ENCODE measurements around the gene SEC22C. TPM values are rescaled to one million over a fixed set of nuclear protein-coding genes. Genes with fewer than 3 reads are reported as not detected.

The SEC22C gene
- total RNA-seq, 1 donor from 2014 or later, result 82.0 TPM

GRCh38 chr3:42539871-42540714 lies 41.7 kb downstream of the SEC22C start:
- peak in 1 of 2 donors; percentile 37 for DNase-seq (ENCODE audit: low read depth in 2 of 2)

GRCh38 chr3:42537350-42537749 lies 44.4 kb downstream of the SEC22C start:
- DNase-seq (ENCODE audit: low read depth in 2 of 2), result no peak

- peak in 1 of 2 donors; percentile 36 for DNase-seq (ENCODE audit: low read depth in 2 of 2)
Observed at GRCh38 chr3:42535981-42536784, 45.6 kb downstream of the SEC22C start.

GRCh38 chr3:42533161-42533897 lies 48.4 kb downstream of the SEC22C start:
- DNase-seq (ENCODE audit: low read depth in 2 of 2), result no peak

GRCh38 chr3:42532229-42532628 lies 49.5 kb downstream of the SEC22C start:
- DNase-seq (ENCODE audit: low read depth in 2 of 2), result no peak

- no peak for DNase-seq (ENCODE audit: low read depth in 2 of 2)
Observed at GRCh38 chr3:42531470-42531869, 50.3 kb downstream of the SEC22C start.

- no peak for DNase-seq (ENCODE audit: low read depth in 2 of 2)
Observed at GRCh38 chr3:42530073-42530472, 51.7 kb downstream of the SEC22C start.

- DNase-seq (ENCODE audit: low read depth in 2 of 2), result no peak
Observed at GRCh38 chr3:42529468-42529867, 52.3 kb downstream of the SEC22C start.

GRCh38 chr3:42527368-42527917 lies 54.3 kb downstream of the SEC22C start:
- DNase-seq (ENCODE audit: low read depth in 2 of 2), result no peak

- no peak for DNase-seq (ENCODE audit: low read depth in 2 of 2)
Observed at GRCh38 chr3:42526616-42527367, 55.0 kb downstream of the SEC22C start.

GRCh38 chr3:42525736-42526345 lies 55.9 kb downstream of the SEC22C start:
- DNase-seq (ENCODE audit: low read depth in 2 of 2), result no peak

GRCh38 chr3:42525212-42525611 lies 56.6 kb downstream of the SEC22C start:
- no peak for DNase-seq (ENCODE audit: low read depth in 2 of 2)

GRCh38 chr3:42524751-42525150 lies 57.0 kb downstream of the SEC22C start:
- no peak for DNase-seq (ENCODE audit: low read depth in 2 of 2)

GRCh38 chr3:42520906-42521305 lies 60.9 kb downstream of the SEC22C start:
- DNase-seq (ENCODE audit: low read depth in 2 of 2), result no peak

GRCh38 chr3:42520336-42520735 lies 61.4 kb downstream of the SEC22C start:
- peak in 1 of 2 donors; percentile 40 for DNase-seq (ENCODE audit: low read depth in 2 of 2)

- no peak for DNase-seq (ENCODE audit: low read depth in 2 of 2)
Observed at GRCh38 chr3:42519568-42519962, 62.2 kb downstream of the SEC22C start.

- no peak for DNase-seq (ENCODE audit: low read depth in 2 of 2)
Observed at GRCh38 chr3:42518800-42519567, 62.8 kb downstream of the SEC22C start.

GRCh38 chr3:42517117-42517516 lies 64.7 kb downstream of the SEC22C start:
- no peak for DNase-seq (ENCODE audit: low read depth in 2 of 2)

GRCh38 chr3:42516443-42516842 lies 65.3 kb downstream of the SEC22C start:
- DNase-seq (ENCODE audit: low read depth in 2 of 2), result no peak

- DNase-seq (ENCODE audit: low read depth in 2 of 2), result no peak
Observed at GRCh38 chr3:42515976-42516375, 65.8 kb downstream of the SEC22C start.
